Mesendoderm (in vitro differentiated cells): Measurements from ENCODE around the gene KDM6B.

Source experiments
- DNase-seq: peaks from one replicate; pipeline ENCODE4 v3.0.0; 2013
- H2AK5ac ChIP-seq: 2 replicates; pipeline ENCODE4 v1.6.1; 2013; ENCODE audit warnings: low read length, inconsistent platforms
- H2BK120ac ChIP-seq: 2 replicates; pipeline ENCODE4 v1.6.1; 2013; ENCODE audit warnings: low read depth, mild to moderate bottlenecking, low read length, moderate library complexity, mixed read lengths
- H2BK15ac ChIP-seq: replicated peaks from 2 replicates; pipeline ENCODE4 v1.6.1; 2013; ENCODE audit warnings: low read depth, mild to moderate bottlenecking, moderate library complexity
- H2BK5ac ChIP-seq: 2 replicates; pipeline ENCODE4 v1.6.1; 2013; ENCODE audit warnings: low read length, inconsistent platforms
- H3K18ac ChIP-seq: 2 replicates; pipeline ENCODE4 v1.6.1; 2013; ENCODE audit warnings: mild to moderate bottlenecking, low read length, mixed read lengths
- H3K23ac ChIP-seq: one replicate; pipeline ENCODE4 v1.6.1; 2013; ENCODE audit warnings: low read length
- H3K27ac ChIP-seq: 2 replicates; pipeline ENCODE4 v1.5.1; 2013; ENCODE audit warnings: low read depth, mild to moderate bottlenecking, inconsistent platforms, low read length, moderate library complexity
- H3K27me3 ChIP-seq: 2 replicates; pipeline ENCODE4 v1.6.1; 2013; ENCODE audit warnings: low read length, control low read depth, mild to moderate bottlenecking, inconsistent platforms; ENCODE audit not compliant: insufficient read depth, poor library complexity
- H3K36me3 ChIP-seq: 2 replicates; pipeline ENCODE4 v1.6.1; 2013; ENCODE audit warnings: low read length, inconsistent platforms; ENCODE audit not compliant: control insufficient read depth, insufficient read depth
- H3K4ac ChIP-seq: one replicate; pipeline ENCODE4 v1.6.1; 2013; ENCODE audit warnings: low read depth, mild to moderate bottlenecking, low read length, moderate library complexity
- H3K4me1 ChIP-seq: 2 replicates; pipeline ENCODE4 v1.6.1; 2013; ENCODE audit warnings: low read depth, low read length, inconsistent platforms; ENCODE audit not compliant: control insufficient read depth
- H3K4me2 ChIP-seq: 2 replicates; pipeline ENCODE4 v1.6.1; 2013; ENCODE audit warnings: low read length
- H3K4me3 ChIP-seq: 2 replicates; pipeline ENCODE4 v1.5.1; 2013; ENCODE audit warnings: mild to moderate bottlenecking, low read length
- H3K56ac ChIP-seq: one replicate; pipeline ENCODE4 v1.6.1; 2013; ENCODE audit warnings: low read length
- H3K79me1 ChIP-seq: 2 replicates; pipeline ENCODE4 v1.6.1; 2013; ENCODE audit warnings: low read length, inconsistent platforms
- H3K79me2 ChIP-seq: 2 replicates; pipeline ENCODE4 v1.6.1; 2013; ENCODE audit warnings: mild to moderate bottlenecking, low read length; ENCODE audit not compliant: control insufficient read depth, insufficient read depth
- H3K9ac ChIP-seq: 2 replicates; pipeline ENCODE4 v1.6.1; 2013; ENCODE audit warnings: low read length, inconsistent platforms
- H4K5ac ChIP-seq: one replicate; pipeline ENCODE4 v1.6.1; 2013; ENCODE audit warnings: low read length
- H4K8ac ChIP-seq: one replicate; pipeline ENCODE4 v1.6.1; 2013; ENCODE audit warnings: low read depth, mild to moderate bottlenecking, control low read depth, low read length, moderate library complexity
- WGBS: extraction: QIAGEN DNeasy Blood & Tissue Kit; methylation state at CpG from one replicate; pipeline ENCODE4 v1.1.7; 2013; ENCODE audit warnings: low lambda C conversion rate, missing lambda C conversion rate; ENCODE audit not compliant: insufficient coverage; ENCODE audit errors: extremely low coverage; 5-methylcytosine and 5-hydroxymethylcytosine counted together

KDM6B gene

DNA sequence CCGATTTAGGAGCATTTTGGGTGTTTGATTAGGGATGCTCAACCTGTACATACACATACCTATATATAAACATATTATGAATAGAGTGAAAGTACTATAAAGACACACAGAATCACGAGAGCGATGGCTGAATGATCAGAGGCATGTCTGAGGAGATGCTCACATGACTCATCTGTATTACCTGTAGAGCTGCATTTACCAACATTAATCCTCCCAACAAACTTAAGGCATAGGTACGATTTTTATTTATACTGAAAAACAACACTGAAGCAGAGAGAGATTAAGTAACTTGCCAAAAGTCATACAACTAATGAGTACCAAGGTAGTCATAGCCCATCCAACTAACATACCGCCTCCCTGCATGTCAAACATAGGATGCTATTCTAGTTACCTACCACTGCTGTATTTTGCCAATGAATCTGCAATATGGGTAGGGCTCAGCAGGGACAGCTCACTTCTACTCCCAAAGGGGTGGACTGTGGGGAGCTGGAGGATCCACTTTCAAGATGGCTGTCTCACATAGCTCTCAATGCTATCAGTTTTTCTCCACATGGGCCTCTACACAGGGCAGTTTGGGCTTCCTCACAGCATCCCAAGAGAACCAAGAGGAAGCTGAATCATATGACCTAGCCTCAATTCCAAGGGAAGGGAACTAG, 31.1 kb downstream of the KDM6B start:
- DNase-seq: no peak
- Histone ChIP-seq H3K56ac (no peak overlapping the region), H3K27me3 (no peaks in the 10 kb centered on the region), H3K79me1 (no peaks in the 10 kb centered on the region), H3K4me3 (no peak overlapping the region), H2BK15ac (no peak overlapping the region), H3K4me1 (no peaks in the 10 kb centered on the region), H3K36me3 (no peaks in the 10 kb centered on the region), H3K9ac (no peak overlapping the region), H3K79me2 (no peaks in the 10 kb centered on the region), H4K5ac (no peak overlapping the region), H3K23ac (no peak overlapping the region), H2BK120ac (no peak overlapping the region), H4K8ac (no peak overlapping the region), H3K4ac (no peak overlapping the region), H3K27ac (no peak overlapping the region), H2BK5ac (no peak overlapping the region), H3K18ac (no peak overlapping the region), H2AK5ac (no peak overlapping the region), H3K4me2 (no peak overlapping the region)
- no CpG with 5 or more reads among the region's 5 CpGs for WGBS

DNA sequence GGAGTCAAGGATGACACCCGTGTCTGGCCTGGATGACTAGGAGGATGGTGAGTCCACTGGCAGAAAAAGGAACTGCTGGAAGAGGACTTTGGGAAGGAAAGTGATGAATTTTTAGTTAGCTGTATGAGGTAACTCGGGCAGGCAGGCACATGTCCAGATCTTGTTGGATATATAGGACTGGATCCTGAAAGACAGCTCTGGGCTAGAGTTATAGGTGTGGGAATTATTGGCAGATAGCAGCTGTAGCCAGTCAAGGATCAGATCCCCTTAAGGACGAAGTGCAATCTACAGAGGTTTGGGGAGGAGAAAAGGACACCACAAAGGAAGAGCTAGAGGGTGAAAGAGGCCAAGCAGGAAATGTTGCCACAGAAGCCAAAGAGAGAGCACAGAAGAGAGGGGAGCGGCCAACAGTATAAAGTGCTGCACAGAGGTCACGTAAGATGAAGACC, 33.9 kb downstream of the KDM6B start:
- no peak overlapping the region for H2BK15ac ChIP-seq
- H3K23ac ChIP-seq: no peak overlapping the region
- H3K4ac ChIP-seq: no peak overlapping the region
- peaks cover 2% of the 10 kb centered on the region for H3K36me3 ChIP-seq
- H3K27me3 ChIP-seq: no peaks in the 10 kb centered on the region
- DNase-seq: no peak
- no peak overlapping the region for H2AK5ac ChIP-seq
- no peak overlapping the region for H3K18ac ChIP-seq
- no peak overlapping the region for H3K4me3 ChIP-seq
- H3K56ac ChIP-seq: no peak overlapping the region
- no peak overlapping the region for H3K4me2 ChIP-seq
- no CpG with 5 or more reads among the region's 5 CpGs for WGBS
- H2BK5ac ChIP-seq: no peak overlapping the region
- no peaks in the 10 kb centered on the region for H3K79me1 ChIP-seq
- no peaks in the 10 kb centered on the region for H3K79me2 ChIP-seq
- no peak overlapping the region for H3K27ac ChIP-seq
- H3K4me1 ChIP-seq: no peaks in the 10 kb centered on the region
- H2BK120ac ChIP-seq: no peak overlapping the region
- H4K8ac ChIP-seq: no peak overlapping the region
- H3K9ac ChIP-seq: no peak overlapping the region
- no peak overlapping the region for H4K5ac ChIP-seq

GRCh38 chr17:7873051-7873450, 39.0 kb downstream of the KDM6B start:
- peaks cover 2% of the 10 kb centered on the region for H3K36me3 ChIP-seq
- no peak overlapping the region for H3K56ac ChIP-seq
- no peak overlapping the region for H2BK120ac ChIP-seq
- H2BK15ac ChIP-seq: no peak overlapping the region
- no peak overlapping the region for H4K8ac ChIP-seq
- H3K4me2 ChIP-seq: no peak overlapping the region
- H3K23ac ChIP-seq: no peak overlapping the region
- no peak for DNase-seq
- H3K9ac ChIP-seq: no peak overlapping the region
- no peak overlapping the region for H3K27ac ChIP-seq
- H3K4ac ChIP-seq: no peak overlapping the region
- H2BK5ac ChIP-seq: no peak overlapping the region
- H3K79me2 ChIP-seq: no peaks in the 10 kb centered on the region
- H3K4me3 ChIP-seq: no peak overlapping the region
- no peak overlapping the region for H3K18ac ChIP-seq
- no peak overlapping the region for H2AK5ac ChIP-seq
- H3K79me1 ChIP-seq: no peaks in the 10 kb centered on the region
- no CpG with 5 or more reads among the region's 4 CpGs for WGBS
- H4K5ac ChIP-seq: no peak overlapping the region
- no peaks in the 10 kb centered on the region for H3K4me1 ChIP-seq
- H3K27me3 ChIP-seq: no peaks in the 10 kb centered on the region

DNA sequence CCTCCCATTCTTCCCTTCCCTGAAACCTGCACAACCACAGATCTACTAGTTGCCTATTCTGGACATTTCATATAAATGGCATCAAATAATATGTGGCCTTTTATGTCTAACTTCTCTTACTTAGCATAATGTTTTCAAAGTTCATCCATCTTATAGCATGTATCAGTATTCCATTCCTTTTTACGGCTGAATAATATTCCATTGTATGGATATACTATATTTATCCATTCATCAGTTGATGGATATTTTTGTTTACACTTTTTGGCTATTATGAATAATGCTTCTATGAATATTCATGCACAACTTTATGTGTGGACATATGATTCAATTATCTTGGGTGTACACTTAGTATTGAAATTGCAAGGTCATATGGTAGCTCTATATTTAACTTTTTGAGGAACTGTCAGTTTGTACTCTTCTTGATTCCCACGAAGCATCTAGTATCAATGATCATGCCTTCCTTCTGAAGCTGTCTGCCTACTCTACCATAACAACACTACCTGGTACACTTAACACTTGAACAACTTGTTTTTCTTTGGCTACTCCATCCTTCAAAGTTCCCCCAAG, 41.9 kb downstream of the KDM6B start:
- Histone ChIP-seq H3K56ac (no peak overlapping the region), H3K18ac (no peak overlapping the region), H3K4ac (no peak overlapping the region), H3K9ac (no peak overlapping the region), H2BK15ac (no peak overlapping the region), H2AK5ac (no peak overlapping the region), H3K79me2 (no peaks in the 10 kb centered on the region), H4K5ac (no peak overlapping the region), H3K4me2 (no peak overlapping the region), H4K8ac (no peak overlapping the region), H3K36me3 (peaks cover 9% of the 10 kb centered on the region), H3K4me3 (no peak overlapping the region), H3K4me1 (no peaks in the 10 kb centered on the region), H3K27me3 (no peaks in the 10 kb centered on the region), H3K27ac (no peak overlapping the region), H2BK5ac (no peak overlapping the region), H2BK120ac (no peak overlapping the region), H3K23ac (no peak overlapping the region), H3K79me1 (peaks cover 1% of the 10 kb centered on the region)
- no CpG with 5 or more reads among the region's 2 CpGs for WGBS
- no peak for DNase-seq

DNA sequence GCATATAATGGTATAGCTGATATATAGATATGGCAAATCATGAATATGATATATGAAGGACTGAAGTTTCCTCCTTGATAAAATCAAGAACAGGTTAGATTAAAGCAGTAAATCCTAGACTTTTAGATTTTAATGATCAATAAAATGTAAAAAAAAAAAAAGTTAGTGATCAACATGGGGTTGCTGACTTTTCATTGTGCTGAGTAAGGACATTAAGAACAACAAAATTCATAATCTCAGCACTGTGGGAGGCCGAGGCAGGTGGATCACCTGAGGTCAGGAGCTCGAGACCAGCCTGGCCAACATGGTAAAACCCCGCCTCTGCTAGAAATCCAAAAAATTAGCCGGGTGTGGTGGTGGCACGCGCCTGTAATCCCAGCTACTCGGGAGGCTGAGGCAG, 44.2 kb downstream of the KDM6B start:
- H3K4me2 ChIP-seq: no peak overlapping the region
- no peak overlapping the region for H2BK15ac ChIP-seq
- H3K27ac ChIP-seq: no peak overlapping the region
- no peak for DNase-seq
- H3K18ac ChIP-seq: no peak overlapping the region
- no peak overlapping the region for H3K4me3 ChIP-seq
- no peak overlapping the region for H3K56ac ChIP-seq
- H4K8ac ChIP-seq: no peak overlapping the region
- peaks cover 3% of the 10 kb centered on the region for H3K79me1 ChIP-seq
- H3K27me3 ChIP-seq: no peaks in the 10 kb centered on the region
- no peak overlapping the region for H4K5ac ChIP-seq
- H3K23ac ChIP-seq: no peak overlapping the region
- H2BK120ac ChIP-seq: no peak overlapping the region
- H3K4me1 ChIP-seq: no peaks in the 10 kb centered on the region
- H2BK5ac ChIP-seq: no peak overlapping the region
- no peaks in the 10 kb centered on the region for H3K79me2 ChIP-seq
- H3K4ac ChIP-seq: no peak overlapping the region
- WGBS: no CpG with 5 or more reads among the region's 7 CpGs
- H3K36me3 ChIP-seq: peaks cover 11% of the 10 kb centered on the region
- H3K9ac ChIP-seq: no peak overlapping the region
- H2AK5ac ChIP-seq: no peak overlapping the region
